ENCODE data around the gene KANK4.

The KANK4 gene

DNA sequence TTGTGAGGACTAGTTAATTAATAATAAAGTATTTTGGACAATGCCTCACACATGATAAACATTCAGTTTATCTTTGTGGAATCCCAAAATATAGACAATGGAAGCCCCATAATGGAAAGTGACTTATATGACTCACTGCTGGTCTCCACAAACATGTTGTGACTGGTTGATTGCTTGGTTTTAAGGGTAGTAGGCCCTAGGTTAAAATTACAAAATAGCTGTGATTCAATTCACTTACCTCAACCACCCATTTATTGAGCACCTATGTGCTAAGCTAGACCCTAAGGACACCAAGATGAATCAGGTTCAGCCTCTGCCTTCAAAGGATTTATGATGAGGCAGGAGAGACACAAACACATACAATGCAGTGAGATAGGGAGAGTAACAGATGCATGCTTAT, 42.4 kb downstream of the KANK4 start:
- TF ChIP-seq, protein P1, sequence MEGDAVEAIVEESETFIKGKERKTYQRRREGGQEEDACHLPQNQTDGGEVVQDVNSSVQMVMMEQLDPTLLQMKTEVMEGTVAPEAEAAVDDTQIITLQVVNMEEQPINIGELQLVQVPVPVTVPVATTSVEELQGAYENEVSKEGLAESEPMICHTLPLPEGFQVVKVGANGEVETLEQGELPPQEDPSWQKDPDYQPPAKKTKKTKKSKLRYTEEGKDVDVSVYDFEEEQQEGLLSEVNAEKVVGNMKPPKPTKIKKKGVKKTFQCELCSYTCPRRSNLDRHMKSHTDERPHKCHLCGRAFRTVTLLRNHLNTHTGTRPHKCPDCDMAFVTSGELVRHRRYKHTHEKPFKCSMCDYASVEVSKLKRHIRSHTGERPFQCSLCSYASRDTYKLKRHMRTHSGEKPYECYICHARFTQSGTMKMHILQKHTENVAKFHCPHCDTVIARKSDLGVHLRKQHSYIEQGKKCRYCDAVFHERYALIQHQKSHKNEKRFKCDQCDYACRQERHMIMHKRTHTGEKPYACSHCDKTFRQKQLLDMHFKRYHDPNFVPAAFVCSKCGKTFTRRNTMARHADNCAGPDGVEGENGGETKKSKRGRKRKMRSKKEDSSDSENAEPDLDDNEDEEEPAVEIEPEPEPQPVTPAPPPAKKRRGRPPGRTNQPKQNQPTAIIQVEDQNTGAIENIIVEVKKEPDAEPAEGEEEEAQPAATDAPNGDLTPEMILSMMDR (IDR thresholded peaks at IDR 0.05; ENCODE audit: low read depth, low read length) = no peak
- H3K4me1 ChIP-seq = peaks cover 6% of the 10 kb centered on the region
- H3K27me3 ChIP-seq = no peaks in the 10 kb centered on the region
- DNase-seq = no peak
- H3K36me3 ChIP-seq = no peaks in the 10 kb centered on the region
- no peaks in the 10 kb centered on the region for H3K9me3 ChIP-seq
- no peak overlapping the region for H3K4me3 ChIP-seq (ENCODE audit: low read depth, low read length)

DNA sequence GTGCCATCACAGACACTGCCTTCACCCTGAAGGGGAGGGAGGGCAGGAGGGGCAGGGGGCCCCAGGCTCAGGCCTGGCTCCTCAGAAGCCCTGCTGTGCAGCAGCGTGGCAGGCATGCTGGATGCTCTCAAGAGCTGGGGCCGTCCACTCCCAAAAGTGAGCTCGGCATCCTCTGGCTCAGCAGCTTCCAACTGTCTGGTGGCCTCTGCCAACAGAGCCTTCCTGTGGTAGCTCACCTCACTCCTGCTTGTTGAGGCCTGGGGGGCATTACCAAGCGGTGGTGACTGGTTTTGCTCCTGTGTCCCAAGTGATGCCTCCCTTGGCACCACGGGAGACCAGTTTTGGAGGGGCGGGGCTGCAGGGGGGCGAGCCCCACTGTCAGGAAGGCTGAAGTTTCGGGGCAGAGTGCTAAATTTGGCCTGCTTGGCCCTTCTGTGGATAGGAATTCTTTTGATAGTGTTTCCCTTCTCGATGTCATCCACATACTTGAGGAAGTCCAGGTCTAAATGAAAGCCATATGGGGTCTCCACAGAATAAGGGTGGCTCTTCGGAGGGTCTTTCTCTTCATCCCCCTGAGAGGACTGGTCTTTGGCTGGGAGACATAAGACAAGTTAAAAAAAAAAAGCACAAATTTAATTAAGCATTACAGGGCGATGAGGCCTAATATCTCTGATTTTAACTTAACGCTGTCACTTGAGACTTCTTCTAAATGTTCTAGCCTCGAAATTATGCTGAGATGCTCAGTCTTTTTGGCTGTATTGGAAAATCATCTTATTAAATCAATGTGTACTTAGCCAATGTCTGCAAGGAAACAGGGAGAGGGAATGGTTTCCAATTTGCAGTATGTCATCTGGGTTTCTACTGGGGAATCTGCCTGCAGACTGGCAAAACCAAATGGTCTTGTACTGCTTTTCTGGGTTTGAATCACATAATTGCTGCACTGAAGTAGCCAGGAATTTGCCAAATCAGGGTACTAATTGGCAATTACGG, 44.4 kb downstream of the KANK4 start:
- no peaks in the 10 kb centered on the region for H3K27me3 ChIP-seq
- DNase-seq = no peak
- H3K9me3 ChIP-seq = no peaks in the 10 kb centered on the region
- H3K4me3 ChIP-seq (ENCODE audit: low read depth, low read length) = no peak overlapping the region
- H3K4me1 ChIP-seq = peaks cover 15% of the 10 kb centered on the region
- TF ChIP-seq, protein P1 (IDR thresholded peaks at IDR 0.05; ENCODE audit: low read depth, low read length) = no peak
- no peaks in the 10 kb centered on the region for H3K36me3 ChIP-seq

DNA sequence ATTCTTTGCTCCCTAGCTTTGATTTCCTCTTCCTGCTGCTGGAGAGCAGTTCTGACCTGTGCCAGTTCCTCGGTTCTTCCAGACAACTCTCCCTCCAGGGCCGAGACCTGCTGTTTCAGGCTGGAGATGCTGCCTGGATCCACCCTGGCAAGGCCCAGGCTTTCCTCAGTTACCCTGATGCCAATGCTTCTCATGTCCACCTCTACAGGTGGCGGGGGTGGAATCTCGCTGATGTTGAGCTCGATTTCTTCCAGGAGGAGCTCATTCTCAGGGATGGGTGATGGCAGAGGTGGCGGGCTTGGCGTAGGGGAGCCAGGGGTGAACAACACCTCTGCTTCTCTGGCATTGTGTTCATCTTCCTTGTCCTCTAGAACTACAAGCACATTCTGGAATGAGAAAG, 45.3 kb downstream of the KANK4 start:
- DNase-seq = no peak
- TF ChIP-seq, protein P1 (IDR thresholded peaks at IDR 0.05; ENCODE audit: low read depth, low read length) = no peak
- Histone ChIP-seq H3K27me3 (no peaks in the 10 kb centered on the region), H3K4me3 (ENCODE audit: low read depth, low read length) (no peak overlapping the region), H3K36me3 (no peaks in the 10 kb centered on the region), H3K4me1 (peaks cover 15% of the 10 kb centered on the region), H3K9me3 (no peaks in the 10 kb centered on the region)

DNA sequence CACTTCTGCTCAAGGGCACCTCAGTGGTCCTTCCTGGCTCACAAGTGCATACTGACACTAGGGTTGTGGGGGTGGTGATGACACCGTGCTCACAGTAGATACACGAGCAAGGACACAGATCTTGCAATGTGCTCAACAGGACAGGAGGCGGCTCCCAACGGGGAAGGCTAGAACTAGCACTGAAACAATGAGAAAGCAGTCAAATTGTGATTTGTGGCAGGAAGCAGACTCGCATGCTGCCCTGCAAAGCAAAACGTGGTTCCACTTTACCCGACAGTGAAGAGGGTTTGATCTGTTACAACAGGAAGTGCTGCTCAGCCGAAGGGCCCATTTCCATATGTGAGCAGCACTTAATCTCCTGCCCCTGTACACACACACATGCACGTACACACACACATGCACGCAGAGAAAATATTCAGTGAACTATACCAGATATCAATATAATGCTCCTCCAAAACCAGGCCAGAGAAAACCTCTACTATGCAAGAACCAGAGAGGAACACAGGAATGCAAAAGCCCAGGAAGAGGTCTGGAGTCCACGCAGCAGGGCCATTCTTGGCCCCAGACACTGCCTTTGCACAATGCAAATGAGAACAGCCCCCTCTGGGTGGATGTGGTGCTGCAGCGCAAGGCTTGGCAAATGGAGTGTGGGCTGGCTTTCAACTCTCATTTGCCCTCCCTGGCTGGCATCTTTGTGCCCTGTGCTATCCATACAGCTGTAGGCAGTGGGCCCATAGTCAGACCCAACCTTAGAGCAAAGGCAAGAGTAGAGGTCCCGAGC, 47.1 kb downstream of the KANK4 start:
- Histone ChIP-seq H3K36me3 (no peaks in the 10 kb centered on the region), H3K9me3 (no peaks in the 10 kb centered on the region), H3K27me3 (no peaks in the 10 kb centered on the region), H3K4me3 (ENCODE audit: low read depth, low read length) (no peak overlapping the region), H3K4me1 (peaks cover 15% of the 10 kb centered on the region)
- peak; percentile 40 for DNase-seq
- TF ChIP-seq, protein P1 (IDR thresholded peaks at IDR 0.05; ENCODE audit: low read depth, low read length) = peak; percentile 38

DNA sequence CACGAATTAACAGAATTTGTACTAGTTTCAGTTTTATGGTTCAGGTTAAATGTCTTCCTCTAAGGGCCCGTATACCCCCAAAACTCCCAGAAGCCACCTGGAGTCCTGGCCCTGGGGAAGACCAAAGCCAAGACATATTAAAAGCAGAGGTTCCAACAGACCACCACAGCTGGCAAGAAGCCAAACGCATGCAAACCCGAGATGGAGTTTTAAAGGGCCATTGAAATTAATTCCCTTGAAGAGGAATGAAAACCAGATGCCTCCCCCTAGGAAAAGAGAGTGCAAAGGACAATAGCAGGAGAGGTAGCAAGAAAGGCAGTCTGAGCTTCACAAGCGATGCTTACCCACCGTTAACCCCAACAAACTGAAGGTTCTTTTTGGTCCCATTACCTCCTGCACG, 48.1 kb downstream of the KANK4 start:
- Histone ChIP-seq H3K4me3 (ENCODE audit: low read depth, low read length) (no peak overlapping the region), H3K36me3 (no peaks in the 10 kb centered on the region), H3K27me3 (no peaks in the 10 kb centered on the region), H3K4me1 (peaks cover 15% of the 10 kb centered on the region), H3K9me3 (no peaks in the 10 kb centered on the region)
- DNase-seq = peak; percentile 75
- TF ChIP-seq, protein P1 (IDR thresholded peaks at IDR 0.05; ENCODE audit: low read depth, low read length) = no peak
